PFSK-1 (cell line): ENCODE measurements around the gene EDEM1.

Source experiments
- POLR2AphosphoS5 ChIP-seq: IDR thresholded peaks from 2 replicates; pipeline ENCODE4 v1.6.1; 2012; ENCODE audit warnings: low read depth, mild to moderate bottlenecking, control low read depth, low read length, moderate library complexity
- REST ChIP-seq, 2 experiments: IDR thresholded peaks; 2 replicates each; pipeline versions ENCODE4 v1.6.1 to v1.8.0; 2011 to 2012; ENCODE audit warnings: low read depth in 2 of 2, low read length in 2 of 2, control low read depth in 1 of 2, inconsistent platforms in 1 of 2, mild to moderate bottlenecking in 1 of 2, moderate library complexity in 1 of 2; ENCODE audit not compliant: insufficient read depth in 1 of 2
- TAF1 ChIP-seq: IDR thresholded peaks from 2 replicates; pipeline ENCODE4 v1.6.1; 2012; ENCODE audit warnings: low read length, control low read depth, borderline replicate concordance; ENCODE audit not compliant: insufficient read depth

GRCh38 chr3:5217824-5218595 is 30.5 kb downstream of the EDEM1 start:
- TF ChIP-seq POLR2AphosphoS5: no peak
- no peak for TF ChIP-seq REST (IDR thresholded peaks at IDR 0.05; ENCODE audit: insufficient read depth in 1 of 2, low read depth in 2 of 2, low read length in 2 of 2)
- TF ChIP-seq TAF1: no peak
